ENCODE measurements around the gene TRMT112. TPM values are rescaled to one million over a fixed set of nuclear protein-coding genes. Genes with fewer than 3 reads are reported as not detected.

Gene TRMT112
- total and polyA plus RNA-seq, 2 experiments from 2014 or later: 298 to 927 TPM

GRCh38 chr11:64313491-64314145 lies 3.7 kb downstream of the TRMT112 start:
- peaks cover 32% of the 10 kb centered on the region for H3K79me2 ChIP-seq (replicated peaks; ENCODE audit: insufficient read depth)
- no peaks in the 10 kb centered on the region; the same call in 1 of the 2 replicates for H4K20me1 ChIP-seq (replicated peaks; ENCODE audit: insufficient read depth)
- H3F3A ChIP-seq (replicated peaks; ENCODE audit: low read depth): peaks cover 19% of the 10 kb centered on the region; the same call in 1 of the 2 replicates
- no peak overlapping the region for H3K27ac ChIP-seq (ENCODE audit: low read depth)
- H3K9me2 ChIP-seq (ENCODE audit: insufficient read depth): no peaks in the 10 kb centered on the region
- H3K4me3 ChIP-seq: no peak overlapping the region
- no peak overlapping the region; the same call in 2 of the 3 replicates for H3K4me3 Mint-ChIP-seq
- peaks cover 27% of the 10 kb centered on the region for H3K27me3 Mint-ChIP-seq (ENCODE audit: insufficient read depth, low read depth, poor library complexity)
- H3K27ac Mint-ChIP-seq: no peak overlapping the region
- no peaks in the 10 kb centered on the region; the same call in 1 of the 3 replicates for H3K9me3 Mint-ChIP-seq
- H3K4me2 ChIP-seq: no peak overlapping the region
- H3K4me1 ChIP-seq (ENCODE audit: insufficient read depth): peaks cover 5% of the 10 kb centered on the region
- TF ChIP-seq ZNF114 (CRISPR knock-in tag; IDR thresholded peaks at IDR 0.05): no peak
- TF ChIP-seq STAT1 (IDR thresholded peaks at IDR 0.05; ENCODE audit: unreplicated experiment): no peak
- TF ChIP-seq, protein P1, sequence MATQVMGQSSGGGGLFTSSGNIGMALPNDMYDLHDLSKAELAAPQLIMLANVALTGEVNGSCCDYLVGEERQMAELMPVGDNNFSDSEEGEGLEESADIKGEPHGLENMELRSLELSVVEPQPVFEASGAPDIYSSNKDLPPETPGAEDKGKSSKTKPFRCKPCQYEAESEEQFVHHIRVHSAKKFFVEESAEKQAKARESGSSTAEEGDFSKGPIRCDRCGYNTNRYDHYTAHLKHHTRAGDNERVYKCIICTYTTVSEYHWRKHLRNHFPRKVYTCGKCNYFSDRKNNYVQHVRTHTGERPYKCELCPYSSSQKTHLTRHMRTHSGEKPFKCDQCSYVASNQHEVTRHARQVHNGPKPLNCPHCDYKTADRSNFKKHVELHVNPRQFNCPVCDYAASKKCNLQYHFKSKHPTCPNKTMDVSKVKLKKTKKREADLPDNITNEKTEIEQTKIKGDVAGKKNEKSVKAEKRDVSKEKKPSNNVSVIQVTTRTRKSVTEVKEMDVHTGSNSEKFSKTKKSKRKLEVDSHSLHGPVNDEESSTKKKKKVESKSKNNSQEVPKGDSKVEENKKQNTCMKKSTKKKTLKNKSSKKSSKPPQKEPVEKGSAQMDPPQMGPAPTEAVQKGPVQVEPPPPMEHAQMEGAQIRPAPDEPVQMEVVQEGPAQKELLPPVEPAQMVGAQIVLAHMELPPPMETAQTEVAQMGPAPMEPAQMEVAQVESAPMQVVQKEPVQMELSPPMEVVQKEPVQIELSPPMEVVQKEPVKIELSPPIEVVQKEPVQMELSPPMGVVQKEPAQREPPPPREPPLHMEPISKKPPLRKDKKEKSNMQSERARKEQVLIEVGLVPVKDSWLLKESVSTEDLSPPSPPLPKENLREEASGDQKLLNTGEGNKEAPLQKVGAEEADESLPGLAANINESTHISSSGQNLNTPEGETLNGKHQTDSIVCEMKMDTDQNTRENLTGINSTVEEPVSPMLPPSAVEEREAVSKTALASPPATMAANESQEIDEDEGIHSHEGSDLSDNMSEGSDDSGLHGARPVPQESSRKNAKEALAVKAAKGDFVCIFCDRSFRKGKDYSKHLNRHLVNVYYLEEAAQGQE (IDR thresholded peaks at IDR 0.05; ENCODE audit: unreplicated experiment): no peak
- TF ChIP-seq NANOG (IDR thresholded peaks at IDR 0.05; ENCODE audit: borderline replicate concordance): no peak
- no peak for TF ChIP-seq ZNF462 (CRISPR knock-in tag; IDR thresholded peaks at IDR 0.05)
- TF ChIP-seq, protein P2, sequence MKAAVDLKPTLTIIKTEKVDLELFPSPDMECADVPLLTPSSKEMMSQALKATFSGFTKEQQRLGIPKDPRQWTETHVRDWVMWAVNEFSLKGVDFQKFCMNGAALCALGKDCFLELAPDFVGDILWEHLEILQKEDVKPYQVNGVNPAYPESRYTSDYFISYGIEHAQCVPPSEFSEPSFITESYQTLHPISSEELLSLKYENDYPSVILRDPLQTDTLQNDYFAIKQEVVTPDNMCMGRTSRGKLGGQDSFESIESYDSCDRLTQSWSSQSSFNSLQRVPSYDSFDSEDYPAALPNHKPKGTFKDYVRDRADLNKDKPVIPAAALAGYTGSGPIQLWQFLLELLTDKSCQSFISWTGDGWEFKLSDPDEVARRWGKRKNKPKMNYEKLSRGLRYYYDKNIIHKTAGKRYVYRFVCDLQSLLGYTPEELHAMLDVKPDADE (IDR thresholded peaks at IDR 0.05): no peak
- no peak for TF ChIP-seq JUNB (IDR thresholded peaks at IDR 0.05; ENCODE audit: unreplicated experiment)
- no peak for TF ChIP-seq POLR2AphosphoS5 (IDR thresholded peaks at IDR 0.05; ENCODE audit: low read depth)
- no peak for TF ChIP-seq EZH2phosphoT487 (IDR thresholded peaks at IDR 0.05; ENCODE audit: unreplicated experiment)
- no peak for TF ChIP-seq CTCF (conservative IDR thresholded peaks at IDR 0.05; ENCODE audit: low read depth in 2 of 2)
- TF ChIP-seq CREB1 (CRISPR knock-in tag; IDR thresholded peaks at IDR 0.05; ENCODE audit: low read depth): no peak
- no peak for TF ChIP-seq ZNF331 (CRISPR knock-in tag; IDR thresholded peaks at IDR 0.05; ENCODE audit: low read depth)
- TF ChIP-seq EZH2 (IDR thresholded peaks at IDR 0.05; ENCODE audit: low read depth, unreplicated experiment): no peak
- no peak for ATAC-seq
- H3K27me3 ChIP-seq (ENCODE audit: insufficient read depth): no peaks in the 10 kb centered on the region
- H2AFZ ChIP-seq: no peak overlapping the region
- no peaks in the 10 kb centered on the region; the same call in 1 of the 2 replicates for H3K36me3 ChIP-seq (ENCODE audit: insufficient read depth)
- peaks cover 34% of the 10 kb centered on the region for H3K36me3 Mint-ChIP-seq (ENCODE audit: low read depth)
- DNase-seq (ENCODE audit: low spot score): no peak
- H3K4me1 Mint-ChIP-seq: peaks cover 8% of the 10 kb centered on the region; the same call in 2 of the 3 replicates

Data from GM23338 (cell line).